OCI-LY3 (cell line): Measurements from ENCODE around the gene SNED1.

Source experiments
- H2AFZ ChIP-seq: fragments of 200-600, 300-600 bp; shearing (Covaris generic); 2 replicates; pipeline ENCODE4 v1.6.0; 2014; ENCODE audit warnings: antibody characterized with exemption, low read depth, low read length
- H3K27ac ChIP-seq: fragments of 200-600, 300-600 bp; sonication (generic); 2 replicates; pipeline ENCODE4 v1.5.1; 2014; ENCODE audit warnings: mild to moderate bottlenecking, low read length, moderate library complexity, mixed read lengths
- H3K27me3 ChIP-seq: fragments of 200-600, 300-600 bp; sonication (generic); 2 replicates; pipeline ENCODE4 v1.6.1; 2014; ENCODE audit warnings: low read depth, low read length, mixed read lengths
- H3K36me3 ChIP-seq: fragments of 200-600, 300-600 bp; sonication (generic); replicated peaks from 2 replicates; pipeline ENCODE3; 2014; ENCODE audit warnings: low read depth, low read length, mixed read lengths
- H3K4me1 ChIP-seq: fragments of 300-600, 200-600 bp; sonication (generic); 2 replicates; pipeline ENCODE4 v1.6.1; 2014; ENCODE audit warnings: low read length, mixed read lengths
- H3K4me2 ChIP-seq: fragments of 200-600, 300-600 bp; sonication (generic); 2 replicates; pipeline ENCODE4 v1.6.1; 2014; ENCODE audit warnings: low read length, mixed read lengths
- H3K4me3 ChIP-seq: fragments of 300-600, 200-600 bp; sonication (generic); 2 replicates; pipeline ENCODE4 v1.5.1; 2014; ENCODE audit warnings: antibody characterized with exemption, mild to moderate bottlenecking, low read length, moderate library complexity
- H3K79me2 ChIP-seq: fragments of 300-600, 200-600 bp; shearing (Covaris generic); 2 replicates; pipeline ENCODE4 v1.6.1; 2014; ENCODE audit warnings: mild to moderate bottlenecking, low read length, mixed read lengths
- H3K9ac ChIP-seq: fragments of 300-600, 200-600 bp; shearing (Covaris generic); 2 replicates; pipeline ENCODE4 v1.6.0; 2014; ENCODE audit warnings: mild to moderate bottlenecking, low read length, moderate library complexity
- H3K9me3 ChIP-seq: fragments of 200-600, 300-600 bp; shearing (Covaris generic); 2 replicates; pipeline ENCODE4 v1.6.1; 2014; ENCODE audit warnings: low read length, mixed read lengths; ENCODE audit not compliant: insufficient read depth
- H4K20me1 ChIP-seq: fragments of 200-600, 300-600 bp; sonication (generic); 2 replicates; pipeline ENCODE4 v1.6.1; 2016; ENCODE audit warnings: low read length, mixed read lengths; ENCODE audit not compliant: insufficient read depth
- EZH2phosphoT487 ChIP-seq: fragments of 200-600 bp; shearing (Covaris generic); IDR thresholded peaks from 2 replicates; pipeline ENCODE4 v1.6.1; 2018; ENCODE audit warnings: antibody characterized with exemption, mixed run types, low read depth
- TF ChIP-seq, protein P1 (sequence below): fragments of 200-600, 300-600 bp; sonication (generic); IDR thresholded peaks from 2 replicates; pipeline ENCODE4 v1.5.1; 2014; ENCODE audit warnings: antibody characterized with exemption, low read length, low read depth

SNED1 gene

GRCh38 chr2:240993446-240994170 is 4.8 kb upstream of the SNED1 start:
- H3K4me1 ChIP-seq: no peaks in the 10 kb centered on the region
- H3K9me3 ChIP-seq: no peaks in the 10 kb centered on the region
- H3K4me3 ChIP-seq: no peak overlapping the region
- H3K36me3 ChIP-seq: no peaks in the 10 kb centered on the region
- TF ChIP-seq, protein P1, sequence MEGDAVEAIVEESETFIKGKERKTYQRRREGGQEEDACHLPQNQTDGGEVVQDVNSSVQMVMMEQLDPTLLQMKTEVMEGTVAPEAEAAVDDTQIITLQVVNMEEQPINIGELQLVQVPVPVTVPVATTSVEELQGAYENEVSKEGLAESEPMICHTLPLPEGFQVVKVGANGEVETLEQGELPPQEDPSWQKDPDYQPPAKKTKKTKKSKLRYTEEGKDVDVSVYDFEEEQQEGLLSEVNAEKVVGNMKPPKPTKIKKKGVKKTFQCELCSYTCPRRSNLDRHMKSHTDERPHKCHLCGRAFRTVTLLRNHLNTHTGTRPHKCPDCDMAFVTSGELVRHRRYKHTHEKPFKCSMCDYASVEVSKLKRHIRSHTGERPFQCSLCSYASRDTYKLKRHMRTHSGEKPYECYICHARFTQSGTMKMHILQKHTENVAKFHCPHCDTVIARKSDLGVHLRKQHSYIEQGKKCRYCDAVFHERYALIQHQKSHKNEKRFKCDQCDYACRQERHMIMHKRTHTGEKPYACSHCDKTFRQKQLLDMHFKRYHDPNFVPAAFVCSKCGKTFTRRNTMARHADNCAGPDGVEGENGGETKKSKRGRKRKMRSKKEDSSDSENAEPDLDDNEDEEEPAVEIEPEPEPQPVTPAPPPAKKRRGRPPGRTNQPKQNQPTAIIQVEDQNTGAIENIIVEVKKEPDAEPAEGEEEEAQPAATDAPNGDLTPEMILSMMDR: no peak
- no peak for TF ChIP-seq EZH2phosphoT487
- H3K27ac ChIP-seq: no peak overlapping the region
- H3K79me2 ChIP-seq: no peaks in the 10 kb centered on the region
- no peak overlapping the region for H3K4me2 ChIP-seq
- no peaks in the 10 kb centered on the region for H3K27me3 ChIP-seq
- no peak overlapping the region for H3K9ac ChIP-seq
- H4K20me1 ChIP-seq: no peaks in the 10 kb centered on the region
- no peak overlapping the region for H2AFZ ChIP-seq

DNA sequence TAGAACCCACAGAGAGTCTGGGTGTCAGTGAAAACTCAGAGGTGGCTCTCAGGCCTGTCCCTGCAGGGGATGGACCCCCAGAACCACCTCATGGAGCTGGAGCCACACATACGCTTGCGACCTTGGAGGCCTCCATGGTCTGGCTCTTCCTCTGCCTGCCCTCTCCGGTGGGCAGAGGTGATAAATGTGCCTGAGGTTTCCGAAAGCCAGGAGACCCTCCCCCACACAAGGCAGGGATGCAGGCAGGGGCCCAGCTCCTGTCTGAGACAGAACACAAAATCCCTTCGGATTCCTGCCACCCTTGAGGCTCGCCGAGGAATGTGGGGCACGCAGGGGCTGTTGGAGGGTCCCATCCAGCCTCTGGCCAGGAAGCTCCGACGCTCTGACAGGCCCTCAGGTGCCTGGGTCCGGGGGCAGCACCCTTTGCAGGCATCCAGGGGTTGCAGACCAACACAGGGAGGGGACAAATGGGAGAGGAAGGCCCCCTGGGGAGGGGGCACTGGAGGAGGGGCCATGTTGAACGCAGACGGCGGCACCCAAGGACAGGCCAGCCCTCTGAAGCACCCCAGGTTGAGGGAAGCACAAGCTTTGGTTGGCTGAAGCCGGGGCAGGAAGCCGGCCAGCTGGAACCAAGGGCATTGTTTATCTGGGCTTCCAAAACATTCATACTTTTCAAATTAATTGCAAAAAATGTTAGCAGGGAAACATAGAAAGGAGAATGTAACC is 4.1 kb upstream of the SNED1 start:
- H3K4me3 ChIP-seq: no peak overlapping the region
- no peaks in the 10 kb centered on the region for H3K27me3 ChIP-seq
- H3K9ac ChIP-seq: no peak overlapping the region
- H3K9me3 ChIP-seq: no peaks in the 10 kb centered on the region
- no peaks in the 10 kb centered on the region for H4K20me1 ChIP-seq
- H3K4me2 ChIP-seq: no peak overlapping the region
- no peaks in the 10 kb centered on the region for H3K79me2 ChIP-seq
- TF ChIP-seq, protein P1: no peak
- TF ChIP-seq EZH2phosphoT487: no peak
- H2AFZ ChIP-seq: no peak overlapping the region
- H3K4me1 ChIP-seq: no peaks in the 10 kb centered on the region
- H3K27ac ChIP-seq: no peak overlapping the region
- no peaks in the 10 kb centered on the region for H3K36me3 ChIP-seq

DNA sequence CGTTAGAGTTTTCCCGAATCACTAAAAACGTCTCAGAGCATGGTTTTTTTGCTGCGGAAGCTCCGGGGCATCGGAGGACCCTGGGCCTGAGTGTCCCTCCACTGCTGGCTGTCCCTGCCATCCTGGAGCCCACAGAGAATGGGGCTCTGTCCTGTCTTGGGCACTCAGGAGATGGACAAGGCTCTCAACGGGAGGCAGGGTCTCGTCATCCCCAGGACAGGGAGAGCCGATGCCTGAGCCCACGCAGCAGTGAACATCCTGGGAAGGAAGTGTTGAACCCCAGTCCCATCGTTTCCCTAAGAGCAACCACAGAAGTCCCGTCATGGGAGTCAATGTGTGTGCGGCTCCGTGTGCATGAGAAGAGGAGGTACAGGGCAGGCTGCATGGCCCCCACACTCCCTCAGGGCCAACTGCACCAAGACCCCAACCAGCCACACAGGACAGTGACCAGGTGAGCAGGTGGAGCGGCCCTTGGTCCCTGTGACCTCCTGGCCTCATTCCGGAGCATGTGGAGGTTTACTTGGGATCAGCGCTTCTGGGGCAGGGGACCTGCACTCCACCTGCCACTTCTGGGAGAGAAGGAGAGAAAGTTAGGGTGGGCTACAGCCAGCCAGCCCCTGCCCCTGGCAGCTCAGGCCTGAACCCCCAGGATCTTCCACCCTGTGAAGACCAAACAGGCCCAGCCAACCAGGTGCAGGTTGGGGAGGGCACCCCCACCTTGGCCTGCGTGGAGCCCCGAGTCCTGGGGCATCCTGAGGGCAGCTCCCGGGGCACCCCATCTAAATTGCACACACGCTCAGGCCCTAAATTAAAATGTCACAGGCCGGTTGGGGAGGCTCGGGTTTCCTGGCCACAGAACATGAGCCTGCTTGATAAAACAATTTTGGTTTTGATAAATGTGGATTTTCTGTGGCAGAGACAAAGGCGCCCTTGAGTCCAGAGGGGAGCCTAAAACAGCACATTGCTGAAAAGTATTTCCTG is 3.1 kb upstream of the SNED1 start:
- Histone ChIP-seq H4K20me1 (no peaks in the 10 kb centered on the region), H3K9me3 (no peaks in the 10 kb centered on the region), H3K4me3 (no peak overlapping the region), H3K27ac (no peak overlapping the region), H3K79me2 (no peaks in the 10 kb centered on the region), H3K4me2 (no peak overlapping the region), H3K27me3 (no peaks in the 10 kb centered on the region), H3K9ac (no peak overlapping the region), H3K4me1 (no peaks in the 10 kb centered on the region), H3K36me3 (no peaks in the 10 kb centered on the region), H2AFZ (no peak overlapping the region)
- TF ChIP-seq, protein P1: no peak
- no peak for TF ChIP-seq EZH2phosphoT487
